ENCODE measurements around the gene UCP3.

UCP3 gene

DNA sequence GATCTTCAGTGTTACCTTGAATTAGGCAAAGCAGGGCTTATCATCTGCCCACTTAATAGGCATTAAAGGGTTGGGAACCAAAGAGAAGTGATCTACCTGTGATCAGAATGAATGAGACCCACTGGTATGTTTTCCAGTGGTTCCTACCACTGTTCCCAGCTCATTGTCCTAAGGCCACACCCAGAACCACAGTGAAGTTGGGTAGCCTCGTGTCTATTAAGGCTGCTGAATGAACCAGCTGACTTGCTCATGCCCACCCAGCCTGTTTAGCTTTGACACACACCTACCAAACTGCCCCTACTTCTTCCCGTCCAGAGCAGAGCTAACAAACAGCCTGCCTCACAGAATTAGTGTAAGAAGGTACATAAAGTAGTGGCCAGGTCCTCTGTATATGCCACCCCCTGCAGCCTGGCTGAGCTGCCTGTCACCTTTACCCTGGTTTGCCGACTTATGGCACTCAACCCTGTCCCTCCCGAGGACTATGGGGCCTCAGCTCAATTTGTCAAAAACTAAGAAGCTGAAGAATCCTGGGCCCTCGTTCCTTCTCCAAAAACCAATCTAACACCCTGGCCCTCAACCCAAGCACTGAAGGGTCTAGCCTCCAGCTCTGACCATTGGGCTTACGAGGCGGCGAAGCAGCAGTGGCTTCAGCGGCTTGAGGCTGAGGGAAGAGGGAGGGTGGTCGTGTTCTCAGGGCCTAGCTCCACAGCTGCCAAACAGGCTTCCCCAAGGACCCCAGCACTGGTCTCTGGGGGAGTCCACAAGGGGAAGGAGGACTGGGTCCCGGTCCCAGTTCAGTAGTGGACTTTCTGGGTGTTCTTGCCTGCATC lies 36.0 kb downstream of the UCP3 start:
- no peak overlapping the region for H3K4me3 ChIP-seq (ENCODE audit: insufficient read depth, low read length, poor library complexity, severe bottlenecking)
- no peaks in the 10 kb centered on the region for H3K9me2 ChIP-seq (replicated peaks; ENCODE audit: insufficient read depth, low read length)
- peaks cover 9% of the 10 kb centered on the region; the same call in 1 of the 2 replicates for H3K36me3 ChIP-seq (ENCODE audit: low read length)
- H2AFZ ChIP-seq (ENCODE audit: low read depth, low read length, severe bottlenecking), result no peak overlapping the region
- no peak overlapping the region for H3K27ac ChIP-seq (ENCODE audit: low read depth, low read length)
- H3K4me2 ChIP-seq (ENCODE audit: low read depth, low read length, poor library complexity, severe bottlenecking), result no peak overlapping the region
- TF ChIP-seq, protein P1, sequence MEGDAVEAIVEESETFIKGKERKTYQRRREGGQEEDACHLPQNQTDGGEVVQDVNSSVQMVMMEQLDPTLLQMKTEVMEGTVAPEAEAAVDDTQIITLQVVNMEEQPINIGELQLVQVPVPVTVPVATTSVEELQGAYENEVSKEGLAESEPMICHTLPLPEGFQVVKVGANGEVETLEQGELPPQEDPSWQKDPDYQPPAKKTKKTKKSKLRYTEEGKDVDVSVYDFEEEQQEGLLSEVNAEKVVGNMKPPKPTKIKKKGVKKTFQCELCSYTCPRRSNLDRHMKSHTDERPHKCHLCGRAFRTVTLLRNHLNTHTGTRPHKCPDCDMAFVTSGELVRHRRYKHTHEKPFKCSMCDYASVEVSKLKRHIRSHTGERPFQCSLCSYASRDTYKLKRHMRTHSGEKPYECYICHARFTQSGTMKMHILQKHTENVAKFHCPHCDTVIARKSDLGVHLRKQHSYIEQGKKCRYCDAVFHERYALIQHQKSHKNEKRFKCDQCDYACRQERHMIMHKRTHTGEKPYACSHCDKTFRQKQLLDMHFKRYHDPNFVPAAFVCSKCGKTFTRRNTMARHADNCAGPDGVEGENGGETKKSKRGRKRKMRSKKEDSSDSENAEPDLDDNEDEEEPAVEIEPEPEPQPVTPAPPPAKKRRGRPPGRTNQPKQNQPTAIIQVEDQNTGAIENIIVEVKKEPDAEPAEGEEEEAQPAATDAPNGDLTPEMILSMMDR (IDR thresholded peaks at IDR 0.05; ENCODE audit: insufficient read depth, low read length, poor library complexity, severe bottlenecking), result no peak
- TF ChIP-seq EZH2phosphoT487 (conservative IDR thresholded peaks at IDR 0.05; ENCODE audit: low read length), result no peak
- no peaks in the 10 kb centered on the region for H3K79me2 ChIP-seq (ENCODE audit: insufficient read depth, low read length)
- H3K9me3 ChIP-seq (ENCODE audit: insufficient read depth, low read length), result no peaks in the 10 kb centered on the region
- H4K20me1 ChIP-seq (ENCODE audit: low read depth, low read length), result no peaks in the 10 kb centered on the region
- peaks cover 7% of the 10 kb centered on the region for H3F3A ChIP-seq (ENCODE audit: insufficient read depth)
- no peak overlapping the region for H3K9ac ChIP-seq (ENCODE audit: low read length)
- no peaks in the 10 kb centered on the region for H3K27me3 ChIP-seq (ENCODE audit: low read length)

DNA sequence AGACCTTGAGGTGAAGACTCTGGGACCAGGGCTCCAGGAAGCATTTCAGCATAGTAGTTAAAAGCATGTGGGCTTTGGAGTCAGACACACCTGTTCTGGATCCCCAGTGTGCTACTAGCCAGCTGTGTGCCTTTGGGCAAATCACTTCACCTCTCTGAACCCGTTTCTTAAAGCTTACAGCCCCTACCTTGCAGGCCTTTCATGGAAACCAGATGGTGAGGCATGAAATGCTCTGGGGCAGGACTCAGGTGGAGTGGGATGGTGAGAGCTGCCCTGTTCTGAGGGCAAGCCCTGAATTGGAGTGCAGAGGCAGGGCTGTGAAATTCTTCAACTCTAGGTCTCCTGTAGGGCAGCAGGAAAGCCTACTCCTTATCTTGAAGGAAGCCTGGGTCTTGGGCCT lies 36.7 kb downstream of the UCP3 start:
- Histone ChIP-seq H3K27ac (ENCODE audit: low read depth, low read length) (no peak overlapping the region), H3K9me2 (replicated peaks; ENCODE audit: insufficient read depth, low read length) (no peaks in the 10 kb centered on the region), H3K4me2 (ENCODE audit: low read depth, low read length, poor library complexity, severe bottlenecking) (no peak overlapping the region), H3K79me2 (ENCODE audit: insufficient read depth, low read length) (no peaks in the 10 kb centered on the region), H3K36me3 (ENCODE audit: low read length) (peaks cover 9% of the 10 kb centered on the region; the same call in 1 of the 2 replicates), H3K27me3 (ENCODE audit: low read length) (no peaks in the 10 kb centered on the region), H3K4me3 (ENCODE audit: insufficient read depth, low read length, poor library complexity, severe bottlenecking) (no peak overlapping the region), H3K9ac (ENCODE audit: low read length) (no peak overlapping the region), H4K20me1 (ENCODE audit: low read depth, low read length) (no peaks in the 10 kb centered on the region), H3K9me3 (ENCODE audit: insufficient read depth, low read length) (no peaks in the 10 kb centered on the region), H2AFZ (ENCODE audit: low read depth, low read length, severe bottlenecking) (no peak overlapping the region), H3F3A (ENCODE audit: insufficient read depth) (peaks cover 7% of the 10 kb centered on the region)
- no peak for TF ChIP-seq EZH2phosphoT487 (conservative IDR thresholded peaks at IDR 0.05; ENCODE audit: low read length)

DNA sequence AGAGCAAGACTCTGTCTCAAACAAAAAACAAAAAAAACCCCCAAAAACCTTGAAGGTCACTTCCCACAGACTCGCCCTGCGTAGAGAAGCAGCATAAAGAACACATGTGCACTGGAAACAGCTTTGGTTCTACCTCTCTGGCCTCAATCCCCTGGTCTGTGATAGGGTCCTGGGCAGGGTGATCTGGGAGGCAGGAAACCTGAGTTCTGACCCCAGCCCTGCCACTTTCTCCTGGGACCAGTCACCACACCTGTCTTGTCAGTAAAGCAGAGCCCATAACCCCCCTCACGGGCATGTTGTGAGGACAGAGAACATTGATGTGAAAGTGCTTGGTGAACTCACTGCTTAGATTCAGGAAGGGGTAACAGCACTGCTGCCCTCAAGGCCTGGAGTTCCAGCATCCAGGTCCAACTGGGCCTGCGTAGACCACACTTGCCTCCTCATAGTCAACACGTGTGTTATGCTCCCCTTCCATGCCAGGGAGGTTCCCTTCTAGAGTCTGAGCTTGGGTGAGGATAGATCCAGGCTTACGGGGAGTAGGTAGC lies 37.6 kb downstream of the UCP3 start:
- Histone ChIP-seq H3K9ac (ENCODE audit: low read length) (no peak overlapping the region), H3K9me3 (ENCODE audit: insufficient read depth, low read length) (no peaks in the 10 kb centered on the region), H3K27me3 (ENCODE audit: low read length) (no peaks in the 10 kb centered on the region), H3K27ac (ENCODE audit: low read depth, low read length) (no peak overlapping the region), H3K9me2 (replicated peaks; ENCODE audit: insufficient read depth, low read length) (no peaks in the 10 kb centered on the region), H3K4me3 (ENCODE audit: insufficient read depth, low read length, poor library complexity, severe bottlenecking) (no peak overlapping the region), H3K79me2 (ENCODE audit: insufficient read depth, low read length) (no peaks in the 10 kb centered on the region), H3K4me2 (ENCODE audit: low read depth, low read length, poor library complexity, severe bottlenecking) (no peak overlapping the region), H2AFZ (ENCODE audit: low read depth, low read length, severe bottlenecking) (no peak overlapping the region), H3F3A (ENCODE audit: insufficient read depth) (peaks cover 7% of the 10 kb centered on the region; the same call in 1 of the 2 replicates), H3K36me3 (ENCODE audit: low read length) (no peaks in the 10 kb centered on the region), H4K20me1 (ENCODE audit: low read depth, low read length) (no peaks in the 10 kb centered on the region)
- TF ChIP-seq EZH2phosphoT487 (conservative IDR thresholded peaks at IDR 0.05; ENCODE audit: low read length), result no peak
- TF ChIP-seq, protein P1 (IDR thresholded peaks at IDR 0.05; ENCODE audit: insufficient read depth, low read length, poor library complexity, severe bottlenecking), result no peak

Data from SU-DHL-6 (cell line).